DND-41 (cell line): ENCODE data around the gene KNTC1.

Source experiments
- ATAC-seq: fragments of 200-7000 bp; cut with Tn5 transposase; 3 replicates; pipeline ENCODE4 v1.9.1; 2021; ENCODE audit warnings: low read depth; ENCODE audit not compliant: insufficient read depth
- DNase-seq: peaks from one replicate; pipeline ENCODE4 v3.0.0-alpha.2; 2020
- H2AFZ ChIP-seq: 2 replicates; pipeline ENCODE4 v1.6.0; 2012; ENCODE audit warnings: low read depth, low read length
- H3K27ac ChIP-seq: 2 replicates; pipeline ENCODE4 v1.5.1; 2012; ENCODE audit warnings: low read length, inconsistent platforms
- H3K27me3 ChIP-seq: fragments of 200-600 bp; sonication (generic); 2 replicates; pipeline ENCODE4 v1.6.0; 2012; ENCODE audit warnings: low read length, mild to moderate bottlenecking, inconsistent platforms; ENCODE audit not compliant: insufficient read depth, poor library complexity
- H3K36me3 ChIP-seq: 2 replicates; pipeline ENCODE4 v1.5.1; 2012; ENCODE audit warnings: low read length, inconsistent platforms; ENCODE audit not compliant: insufficient read depth
- H3K4me1 ChIP-seq: 2 replicates; pipeline ENCODE4 v1.5.1; 2012; ENCODE audit warnings: mild to moderate bottlenecking, low read length; ENCODE audit not compliant: insufficient read depth
- H3K4me2 ChIP-seq: 2 replicates; pipeline ENCODE4 v1.6.0; 2012; ENCODE audit warnings: mild to moderate bottlenecking, moderate library complexity, low read length, inconsistent platforms; ENCODE audit not compliant: insufficient read depth
- H3K4me3 ChIP-seq, 2 experiments: fragments of 200-600 bp in 1 of 2; shearing (Covaris generic) in 1 of 2; 2 replicates each; pipeline ENCODE4 v1.5.1; 2012 to 2016; ENCODE audit warnings: inconsistent platforms in 2 of 2, low read length in 2 of 2, mild to moderate bottlenecking in 2 of 2, low read depth in 1 of 2, moderate library complexity in 1 of 2
- H3K79me2 ChIP-seq: 2 replicates; pipeline ENCODE4 v1.6.0; 2012; ENCODE audit warnings: low read length, inconsistent platforms; ENCODE audit not compliant: insufficient read depth
- H3K9ac ChIP-seq: 2 replicates; pipeline ENCODE4 v1.6.0; 2012; ENCODE audit warnings: low read depth, mild to moderate bottlenecking, inconsistent platforms, low read length, moderate library complexity
- H3K9me3 ChIP-seq: 2 replicates; pipeline ENCODE4 v1.5.1; 2012; ENCODE audit warnings: low read length, moderate library complexity, mild to moderate bottlenecking, inconsistent platforms; ENCODE audit not compliant: insufficient read depth, severe bottlenecking
- H4K20me1 ChIP-seq: 2 replicates; pipeline ENCODE4 v1.6.0; 2012; ENCODE audit warnings: low read length; ENCODE audit not compliant: insufficient read depth
- EZH2 ChIP-seq: IDR thresholded peaks from 3 replicates; pipeline ENCODE4 v1.6.1; 2012; ENCODE audit warnings: borderline replicate concordance, low read depth, mild to moderate bottlenecking, moderate library complexity, low read length, inconsistent platforms; ENCODE audit not compliant: severe bottlenecking
- TF ChIP-seq, protein P1 (sequence below): IDR thresholded peaks from 2 replicates; pipeline ENCODE4 v1.5.1; 2012; ENCODE audit warnings: borderline replicate concordance, low read length, moderate library complexity, mild to moderate bottlenecking; ENCODE audit not compliant: poor library complexity, severe bottlenecking; ENCODE audit errors: extremely low read depth

Gene KNTC1

DNA sequence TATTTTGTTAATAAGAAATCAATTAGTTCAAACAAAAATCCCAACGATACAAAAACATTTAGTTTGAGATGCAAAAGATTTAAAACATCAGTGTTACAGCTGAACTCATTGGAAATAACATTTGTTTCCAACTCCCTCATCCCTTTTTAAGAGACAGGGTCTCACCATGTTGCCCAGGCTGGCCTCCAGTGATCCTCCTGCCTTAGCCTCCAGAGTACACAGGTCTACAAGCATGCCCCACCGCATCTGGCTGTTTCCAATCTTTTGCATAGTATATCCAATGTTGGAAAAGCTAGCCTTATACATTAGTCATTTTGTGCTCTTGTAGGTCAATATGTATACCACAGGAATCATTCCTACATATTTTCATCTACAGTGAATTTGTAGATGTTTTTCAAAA, 11.8 kb upstream of the KNTC1 start:
- Histone ChIP-seq H2AFZ (no peak overlapping the region), H3K9ac (no peak overlapping the region), H3K36me3 (peaks cover 97% of the 10 kb centered on the region), H3K9me3 (no peaks in the 10 kb centered on the region), H3K79me2 (peaks cover 95% of the 10 kb centered on the region), H3K4me2 (no peak overlapping the region), H3K4me3 (no peak overlapping the region), H4K20me1 (peaks cover 55% of the 10 kb centered on the region), H3K27ac (no peak overlapping the region), H3K4me1 (no peaks in the 10 kb centered on the region), H3K27me3 (no peaks in the 10 kb centered on the region)
- ATAC-seq (0 out of 3 replicates have a peak, but pooled peaks have one; percentile 32), DNase-seq (no peak)
- TF ChIP-seq, protein P1, sequence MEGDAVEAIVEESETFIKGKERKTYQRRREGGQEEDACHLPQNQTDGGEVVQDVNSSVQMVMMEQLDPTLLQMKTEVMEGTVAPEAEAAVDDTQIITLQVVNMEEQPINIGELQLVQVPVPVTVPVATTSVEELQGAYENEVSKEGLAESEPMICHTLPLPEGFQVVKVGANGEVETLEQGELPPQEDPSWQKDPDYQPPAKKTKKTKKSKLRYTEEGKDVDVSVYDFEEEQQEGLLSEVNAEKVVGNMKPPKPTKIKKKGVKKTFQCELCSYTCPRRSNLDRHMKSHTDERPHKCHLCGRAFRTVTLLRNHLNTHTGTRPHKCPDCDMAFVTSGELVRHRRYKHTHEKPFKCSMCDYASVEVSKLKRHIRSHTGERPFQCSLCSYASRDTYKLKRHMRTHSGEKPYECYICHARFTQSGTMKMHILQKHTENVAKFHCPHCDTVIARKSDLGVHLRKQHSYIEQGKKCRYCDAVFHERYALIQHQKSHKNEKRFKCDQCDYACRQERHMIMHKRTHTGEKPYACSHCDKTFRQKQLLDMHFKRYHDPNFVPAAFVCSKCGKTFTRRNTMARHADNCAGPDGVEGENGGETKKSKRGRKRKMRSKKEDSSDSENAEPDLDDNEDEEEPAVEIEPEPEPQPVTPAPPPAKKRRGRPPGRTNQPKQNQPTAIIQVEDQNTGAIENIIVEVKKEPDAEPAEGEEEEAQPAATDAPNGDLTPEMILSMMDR, result no peak
- no peak for TF ChIP-seq EZH2

DNA sequence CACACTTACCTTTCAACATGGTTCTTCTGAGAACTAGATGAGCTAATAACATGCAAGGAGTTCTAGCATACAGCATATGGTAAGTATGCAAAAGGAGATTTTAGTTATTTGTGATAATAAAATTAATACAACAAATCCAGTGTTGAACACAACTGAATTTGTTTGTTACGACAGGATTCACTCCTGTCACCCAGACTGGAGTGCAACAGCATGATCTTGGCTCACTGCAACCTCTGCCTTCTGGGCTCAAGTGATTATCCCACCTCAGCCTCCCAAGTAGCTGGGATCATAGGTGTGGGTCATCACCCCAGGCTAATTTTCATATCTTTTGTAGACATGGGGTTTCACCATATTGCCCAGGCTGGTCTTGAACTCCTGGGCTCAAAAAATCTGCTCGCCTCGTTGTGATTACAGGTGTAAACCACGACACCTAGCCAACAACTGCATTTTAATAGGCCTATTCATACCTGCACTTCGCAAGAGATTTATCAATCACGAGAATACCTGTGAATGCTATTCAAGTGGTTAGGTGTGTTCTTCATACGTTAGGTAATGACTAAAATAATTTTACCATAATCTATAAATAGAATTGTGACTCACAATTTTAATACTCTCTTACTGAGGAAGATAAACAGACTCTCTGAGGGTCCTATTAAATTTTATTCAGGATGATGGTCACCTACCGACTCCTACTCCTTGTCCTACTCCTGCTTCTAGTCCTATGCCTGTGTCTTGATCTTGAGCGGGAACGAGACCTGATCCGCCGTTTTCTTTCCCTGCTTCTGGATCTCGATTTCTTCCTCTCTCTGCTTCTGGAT, 10.3 kb upstream of the KNTC1 start:
- no peaks in the 10 kb centered on the region for H3K9me3 ChIP-seq
- no peak overlapping the region for H3K4me2 ChIP-seq
- ATAC-seq, result no peak
- no peak overlapping the region for H3K27ac ChIP-seq
- TF ChIP-seq, protein P1, result no peak
- TF ChIP-seq EZH2, result no peak
- no peak for DNase-seq
- H4K20me1 ChIP-seq, result peaks cover 61% of the 10 kb centered on the region
- H3K9ac ChIP-seq, result no peak overlapping the region
- peaks cover 95% of the 10 kb centered on the region for H3K79me2 ChIP-seq
- H3K27me3 ChIP-seq, result no peaks in the 10 kb centered on the region
- no peak overlapping the region for H2AFZ ChIP-seq
- H3K36me3 ChIP-seq, result peaks cover 97% of the 10 kb centered on the region
- no peak overlapping the region for H3K4me3 ChIP-seq
- H3K4me1 ChIP-seq, result peaks cover 7% of the 10 kb centered on the region; the same call in 1 of the 2 replicates

DNA sequence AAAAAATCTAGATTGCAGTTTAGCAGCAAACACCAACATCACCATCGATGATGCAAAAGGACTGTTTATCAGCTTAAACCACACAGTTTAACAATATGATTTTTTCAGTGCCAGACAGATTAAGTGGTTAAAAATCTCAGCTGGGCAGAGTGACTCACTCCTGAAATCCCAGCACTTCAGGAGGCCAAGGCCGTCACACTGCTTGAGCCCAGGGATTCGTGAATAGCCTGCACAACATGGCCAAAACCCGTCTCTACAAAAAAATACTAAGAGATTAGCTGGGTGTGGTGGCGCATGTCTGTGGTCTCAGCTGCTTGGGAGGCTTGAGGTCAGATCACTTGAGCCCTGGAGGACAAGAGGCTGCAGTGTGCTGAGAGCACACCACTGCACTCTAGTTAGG, 9.2 kb upstream of the KNTC1 start:
- no peak for DNase-seq
- H3K4me1 ChIP-seq, result peaks cover 18% of the 10 kb centered on the region; the same call in 1 of the 2 replicates
- ATAC-seq, result no peak
- H3K9me3 ChIP-seq, result no peaks in the 10 kb centered on the region
- no peak overlapping the region for H3K9ac ChIP-seq
- H2AFZ ChIP-seq, result no peak overlapping the region
- no peak overlapping the region for H3K4me2 ChIP-seq
- H3K4me3 ChIP-seq, result no peak overlapping the region
- H3K27me3 ChIP-seq, result no peaks in the 10 kb centered on the region
- H4K20me1 ChIP-seq, result peaks cover 63% of the 10 kb centered on the region
- H3K36me3 ChIP-seq, result peaks cover 97% of the 10 kb centered on the region
- peaks cover 95% of the 10 kb centered on the region for H3K79me2 ChIP-seq
- TF ChIP-seq EZH2, result no peak
- TF ChIP-seq, protein P1, result no peak
- H3K27ac ChIP-seq, result no peak overlapping the region
